ENCODE measurements around the gene CAMKMT. TPM values are rescaled to one million over a fixed set of nuclear protein-coding genes. Genes with fewer than 3 reads are reported as not detected.

CAMKMT gene
- total RNA-seq, 1 experiment from 2014 or later = 19.6 TPM

GRCh38 chr2:44550561-44550960, 188.8 kb downstream of the CAMKMT start:
- DNase-seq = no peak
- H3K4me3 ChIP-seq (ENCODE audit: insufficient read depth, low read depth, low read length) = no peak overlapping the region
- no peaks in the 10 kb centered on the region for H3K36me3 ChIP-seq (replicated peaks; ENCODE audit: control insufficient read depth, insufficient read depth, low read length)
- H3K27me3 ChIP-seq (ENCODE audit: control insufficient read depth, insufficient read depth, low read length) = no peaks in the 10 kb centered on the region

- DNase-seq = no peak
- H3K4me3 ChIP-seq (ENCODE audit: insufficient read depth, low read depth, low read length) = no peak overlapping the region
- no peaks in the 10 kb centered on the region for H3K36me3 ChIP-seq (replicated peaks; ENCODE audit: control insufficient read depth, insufficient read depth, low read length)
- no peaks in the 10 kb centered on the region for H3K27me3 ChIP-seq (ENCODE audit: control insufficient read depth, insufficient read depth, low read length)
These were observed 189.8 kb downstream of the CAMKMT start for GRCh38 chr2:44551497-44551896.

DNA sequence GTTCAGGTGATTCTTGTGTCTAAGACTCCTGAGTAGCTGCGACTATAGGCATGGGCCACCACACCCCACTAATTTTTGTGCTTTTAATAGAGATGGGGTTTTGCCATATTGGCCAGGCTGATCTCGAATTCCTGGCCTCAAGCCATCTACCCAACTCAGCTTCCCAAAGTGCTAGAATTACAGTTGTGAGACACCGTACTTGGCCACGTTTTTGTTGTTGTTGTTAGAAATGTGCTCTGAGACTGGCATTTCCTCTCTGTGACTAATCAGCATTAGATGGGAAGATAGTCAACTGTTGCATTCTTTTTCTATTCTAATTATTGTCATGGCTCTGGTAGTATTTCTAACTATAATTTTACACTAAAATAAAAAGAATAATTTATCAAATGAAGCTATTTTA, 191.7 kb downstream of the CAMKMT start:
- no peaks in the 10 kb centered on the region for H3K27me3 ChIP-seq (ENCODE audit: control insufficient read depth, insufficient read depth, low read length)
- H3K4me3 ChIP-seq (ENCODE audit: insufficient read depth, low read depth, low read length) = no peak overlapping the region
- DNase-seq = no peak
- no peaks in the 10 kb centered on the region for H3K36me3 ChIP-seq (replicated peaks; ENCODE audit: control insufficient read depth, insufficient read depth, low read length)

GRCh38 chr2:44555700-44556099, 194.0 kb downstream of the CAMKMT start:
- no peaks in the 10 kb centered on the region for H3K27me3 ChIP-seq (ENCODE audit: control insufficient read depth, insufficient read depth, low read length)
- no peak for DNase-seq
- H3K4me3 ChIP-seq (ENCODE audit: insufficient read depth, low read depth, low read length) = no peak overlapping the region
- H3K36me3 ChIP-seq (replicated peaks; ENCODE audit: control insufficient read depth, insufficient read depth, low read length) = no peaks in the 10 kb centered on the region

DNA sequence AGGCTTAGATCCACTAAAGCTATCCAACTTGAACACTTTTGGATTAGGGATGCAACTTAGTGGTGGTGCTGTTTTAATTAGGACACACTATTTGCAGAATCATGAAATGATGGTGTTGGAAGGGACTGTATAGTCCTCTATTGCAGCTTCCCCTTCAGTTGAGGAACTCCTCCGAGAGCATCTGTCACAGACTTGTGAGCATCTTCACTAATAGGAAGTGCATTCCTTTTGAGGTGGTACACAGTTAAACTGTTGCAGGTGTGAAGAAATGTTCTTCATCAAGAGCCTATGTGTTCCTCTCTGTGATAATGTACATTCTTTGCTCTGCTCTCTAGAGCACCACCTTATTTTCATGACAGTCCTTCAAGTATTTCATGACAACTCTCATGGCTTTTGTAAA, 197.4 kb downstream of the CAMKMT start:
- Histone ChIP-seq H3K27me3 (ENCODE audit: control insufficient read depth, insufficient read depth, low read length) (no peaks in the 10 kb centered on the region), H3K36me3 (replicated peaks; ENCODE audit: control insufficient read depth, insufficient read depth, low read length) (no peaks in the 10 kb centered on the region), H3K4me3 (ENCODE audit: insufficient read depth, low read depth, low read length) (no peak overlapping the region)
- DNase-seq = no peak

DNA sequence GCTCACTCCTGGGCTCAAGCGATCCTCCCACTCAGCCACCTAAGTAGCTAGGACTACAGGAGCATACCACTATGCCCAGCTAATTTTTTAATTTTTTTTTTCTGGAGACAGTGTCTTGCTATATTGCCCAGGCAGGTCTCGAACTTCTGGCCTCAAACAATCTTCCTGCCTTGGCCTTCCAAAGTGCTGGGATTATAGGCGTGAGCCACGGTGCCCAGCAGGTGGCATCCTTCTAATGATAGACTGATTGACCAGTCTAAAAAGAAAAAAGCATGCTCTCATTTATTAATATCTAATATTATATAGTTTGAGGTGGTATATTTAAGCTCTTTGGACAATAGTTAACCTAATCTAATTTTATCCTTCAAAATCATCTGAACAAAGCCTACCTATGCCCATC, 198.6 kb downstream of the CAMKMT start:
- H3K27me3 ChIP-seq (ENCODE audit: control insufficient read depth, insufficient read depth, low read length) = no peaks in the 10 kb centered on the region
- no peaks in the 10 kb centered on the region for H3K36me3 ChIP-seq (replicated peaks; ENCODE audit: control insufficient read depth, insufficient read depth, low read length)
- H3K4me3 ChIP-seq (ENCODE audit: insufficient read depth, low read depth, low read length) = no peak overlapping the region
- DNase-seq = no peak

DNA sequence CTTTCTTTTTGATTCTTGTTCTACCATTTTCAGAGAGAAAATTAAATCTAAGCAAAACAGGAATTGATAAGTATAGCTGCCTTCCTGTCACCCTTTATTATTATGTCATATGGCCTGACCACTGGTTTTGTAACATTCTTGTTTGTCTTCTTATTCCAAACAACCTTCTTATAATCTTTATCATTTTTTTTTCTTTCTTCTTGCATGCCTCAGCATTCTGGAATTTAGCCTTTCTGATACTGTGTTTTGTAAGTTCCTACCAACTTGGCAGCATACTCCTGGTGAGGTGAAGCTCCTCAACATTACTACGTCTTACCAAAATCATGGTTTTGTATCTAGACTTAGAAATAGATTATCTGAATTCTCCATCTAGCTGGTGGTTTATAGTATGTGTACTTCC, 199.2 kb downstream of the CAMKMT start:
- DNase-seq = no peak
- no peak overlapping the region for H3K4me3 ChIP-seq (ENCODE audit: insufficient read depth, low read depth, low read length)
- no peaks in the 10 kb centered on the region for H3K27me3 ChIP-seq (ENCODE audit: control insufficient read depth, insufficient read depth, low read length)
- no peaks in the 10 kb centered on the region for H3K36me3 ChIP-seq (replicated peaks; ENCODE audit: control insufficient read depth, insufficient read depth, low read length)

GRCh38 chr2:44562737-44563136, 201.0 kb downstream of the CAMKMT start:
- Histone ChIP-seq H3K4me3 (ENCODE audit: insufficient read depth, low read depth, low read length) (no peak overlapping the region), H3K27me3 (ENCODE audit: control insufficient read depth, insufficient read depth, low read length) (no peaks in the 10 kb centered on the region), H3K36me3 (replicated peaks; ENCODE audit: control insufficient read depth, insufficient read depth, low read length) (no peaks in the 10 kb centered on the region)
- no peak for DNase-seq

- Histone ChIP-seq H3K4me3 (ENCODE audit: insufficient read depth, low read depth, low read length) (no peak overlapping the region), H3K27me3 (ENCODE audit: control insufficient read depth, insufficient read depth, low read length) (no peaks in the 10 kb centered on the region), H3K36me3 (replicated peaks; ENCODE audit: control insufficient read depth, insufficient read depth, low read length) (no peaks in the 10 kb centered on the region)
- no peak for DNase-seq
These were observed 203.0 kb downstream of the CAMKMT start for GRCh38 chr2:44564752-44565151.

DNA sequence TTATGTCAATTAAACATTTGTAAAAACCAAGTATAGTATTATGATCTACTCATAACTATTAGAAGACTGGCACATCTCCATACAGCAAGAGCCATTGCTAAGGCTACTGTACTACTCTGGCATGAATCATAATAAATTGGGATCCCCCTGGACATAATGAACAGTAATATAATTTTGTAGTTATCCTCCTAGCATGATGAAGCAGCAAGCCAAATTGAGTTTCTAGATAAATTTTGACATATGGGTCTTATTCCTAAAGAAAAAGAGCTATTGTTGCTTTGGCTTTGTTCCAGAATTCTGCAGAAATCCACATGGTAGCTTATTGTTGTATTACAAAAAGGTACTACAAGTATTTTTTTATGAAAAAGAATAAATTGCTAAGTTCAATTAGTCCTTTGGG, 204.3 kb downstream of the CAMKMT start:
- H3K4me3 ChIP-seq (ENCODE audit: insufficient read depth, low read depth, low read length) = no peak overlapping the region
- no peaks in the 10 kb centered on the region for H3K27me3 ChIP-seq (ENCODE audit: control insufficient read depth, insufficient read depth, low read length)
- no peaks in the 10 kb centered on the region for H3K36me3 ChIP-seq (replicated peaks; ENCODE audit: control insufficient read depth, insufficient read depth, low read length)
- no peak for DNase-seq

- Histone ChIP-seq H3K36me3 (replicated peaks; ENCODE audit: control insufficient read depth, insufficient read depth, low read length) (no peaks in the 10 kb centered on the region), H3K4me3 (ENCODE audit: insufficient read depth, low read depth, low read length) (no peak overlapping the region)
- DNase-seq = no peak
These were observed 207.7 kb downstream of the CAMKMT start for GRCh38 chr2:44569491-44569890.

DNA sequence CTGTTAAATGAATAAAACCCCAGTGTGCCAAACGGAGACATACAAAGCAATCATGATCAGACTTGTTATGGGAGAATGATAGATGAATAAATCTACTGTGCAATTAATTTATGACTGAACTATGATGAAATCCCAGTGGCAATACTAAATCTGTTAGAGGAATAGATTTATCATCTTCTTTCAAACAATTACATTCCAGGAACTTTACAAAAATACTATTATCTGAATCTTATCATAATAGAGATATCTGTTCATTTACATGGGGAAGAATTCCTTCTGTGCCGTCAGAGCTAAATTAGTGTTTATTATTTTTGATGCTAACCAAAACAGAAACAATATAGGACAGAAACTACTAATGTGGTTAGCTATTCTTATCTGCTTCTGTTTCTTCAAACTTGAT, 208.5 kb downstream of the CAMKMT start:
- no peak for DNase-seq
- H3K36me3 ChIP-seq (replicated peaks; ENCODE audit: control insufficient read depth, insufficient read depth, low read length) = no peaks in the 10 kb centered on the region
- H3K4me3 ChIP-seq (ENCODE audit: insufficient read depth, low read depth, low read length) = no peak overlapping the region
- H3K27me3 ChIP-seq (ENCODE audit: control insufficient read depth, insufficient read depth, low read length) = no peaks in the 10 kb centered on the region

More at GRCh38 chr2:44569491-44569890, 207.7 kb downstream of the CAMKMT start:
- no peaks in the 10 kb centered on the region for H3K27me3 ChIP-seq (ENCODE audit: control insufficient read depth, insufficient read depth, low read length)

DNA sequence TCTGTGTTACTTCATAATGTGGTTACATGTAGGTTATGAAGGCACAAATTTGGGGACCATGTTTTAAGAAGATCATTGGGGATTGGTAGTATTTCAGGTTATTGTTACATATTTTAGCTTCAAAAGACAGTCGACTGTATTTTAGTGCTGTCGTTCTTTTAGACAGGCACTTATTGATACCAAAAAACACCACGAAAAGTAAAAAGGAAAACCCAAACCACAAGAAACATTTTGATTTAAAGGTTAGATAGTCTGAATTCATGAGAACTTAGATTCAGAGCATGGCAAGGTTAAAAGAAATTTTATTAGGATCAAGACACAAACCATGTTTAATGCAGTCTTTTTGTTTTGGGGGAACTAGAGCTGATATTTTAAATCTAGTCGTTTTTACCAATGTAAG, 209.0 kb downstream of the CAMKMT start:
- H3K36me3 ChIP-seq (replicated peaks; ENCODE audit: control insufficient read depth, insufficient read depth, low read length) = no peaks in the 10 kb centered on the region
- H3K27me3 ChIP-seq (ENCODE audit: control insufficient read depth, insufficient read depth, low read length) = no peaks in the 10 kb centered on the region
- no peak overlapping the region for H3K4me3 ChIP-seq (ENCODE audit: insufficient read depth, low read depth, low read length)
- no peak for DNase-seq

- Histone ChIP-seq H3K27me3 (ENCODE audit: control insufficient read depth, insufficient read depth, low read length) (no peaks in the 10 kb centered on the region), H3K4me3 (ENCODE audit: insufficient read depth, low read depth, low read length) (no peak overlapping the region), H3K36me3 (replicated peaks; ENCODE audit: control insufficient read depth, insufficient read depth, low read length) (no peaks in the 10 kb centered on the region)
- DNase-seq = no peak
These were observed 210.6 kb downstream of the CAMKMT start for GRCh38 chr2:44572196-44572900.

DNA sequence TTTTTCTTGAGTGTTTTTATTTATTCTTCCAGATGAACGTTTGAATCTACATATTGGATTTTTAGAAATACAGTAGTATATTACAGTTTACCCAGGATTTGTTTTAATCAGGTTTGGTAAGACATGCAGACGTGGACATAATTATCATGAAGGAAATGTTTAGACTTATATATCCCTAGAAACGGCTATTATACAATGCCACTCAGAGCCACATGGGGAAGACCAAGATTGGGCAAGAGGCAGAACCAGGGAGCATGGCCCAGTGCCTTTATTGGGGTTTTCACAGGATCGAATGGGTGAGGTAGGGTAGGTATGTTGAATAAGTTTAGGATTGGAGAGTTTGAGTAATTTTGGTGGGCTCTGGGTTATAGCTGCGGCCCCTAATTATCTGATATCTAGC, 212.2 kb downstream of the CAMKMT start:
- no peaks in the 10 kb centered on the region for H3K27me3 ChIP-seq (ENCODE audit: control insufficient read depth, insufficient read depth, low read length)
- H3K36me3 ChIP-seq (replicated peaks; ENCODE audit: control insufficient read depth, insufficient read depth, low read length) = no peaks in the 10 kb centered on the region

More for the DNA sequence above, 212.2 kb downstream of the CAMKMT start:
- no peak for DNase-seq
- H3K4me3 ChIP-seq (ENCODE audit: insufficient read depth, low read depth, low read length) = no peak overlapping the region

Data from H7 (cell line).